HG02588 (cell line): ENCODE data around the gene GAS6.
"Not testable (repeated sequence)": the region's sequence is repeated elsewhere in the genome, so short reads cannot be mapped to it uniquely, and the experiment has no call there.

ENCODE experiments used
- ATAC-seq: cut with Tn5 transposase; IDR thresholded peaks from one replicate; pipeline ENCODE4 v1.9.1; 2021; ENCODE audit warnings: mild to moderate bottlenecking, moderate library complexity; ENCODE audit not compliant: unreplicated experiment

GAS6 gene

GRCh38 chr13:113796211-113796963 lies 67.5 kb downstream of the GAS6 start:
- ATAC-seq: no peak

GRCh38 chr13:113795362-113795761 lies 68.5 kb downstream of the GAS6 start:
- ATAC-seq: not testable (repeated sequence)

GRCh38 chr13:113794764-113795173 lies 69.1 kb downstream of the GAS6 start:
- ATAC-seq: no peak

DNA sequence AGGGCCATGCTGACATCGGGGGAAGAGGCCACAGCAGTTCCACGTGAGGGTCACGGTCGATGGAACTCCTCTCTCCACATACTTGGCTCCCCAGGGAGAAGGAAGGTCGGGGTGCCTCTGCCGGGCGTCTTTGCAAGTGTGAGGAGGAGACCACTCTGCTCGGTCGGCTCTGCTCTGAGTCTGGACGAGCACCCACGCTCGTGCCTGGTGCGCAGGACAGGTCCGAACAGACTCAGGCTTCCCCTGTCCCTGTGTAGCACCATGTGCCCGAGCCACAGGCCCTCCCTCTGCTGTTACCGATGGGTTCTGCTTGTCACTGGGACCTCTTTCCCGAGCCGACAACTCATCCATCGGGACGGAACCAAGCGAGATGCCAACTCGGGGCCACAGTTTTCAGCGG lies 69.8 kb downstream of the GAS6 start:
- no peak for ATAC-seq

GRCh38 chr13:113793718-113794085 lies 70.2 kb downstream of the GAS6 start:
- ATAC-seq: no peak

DNA sequence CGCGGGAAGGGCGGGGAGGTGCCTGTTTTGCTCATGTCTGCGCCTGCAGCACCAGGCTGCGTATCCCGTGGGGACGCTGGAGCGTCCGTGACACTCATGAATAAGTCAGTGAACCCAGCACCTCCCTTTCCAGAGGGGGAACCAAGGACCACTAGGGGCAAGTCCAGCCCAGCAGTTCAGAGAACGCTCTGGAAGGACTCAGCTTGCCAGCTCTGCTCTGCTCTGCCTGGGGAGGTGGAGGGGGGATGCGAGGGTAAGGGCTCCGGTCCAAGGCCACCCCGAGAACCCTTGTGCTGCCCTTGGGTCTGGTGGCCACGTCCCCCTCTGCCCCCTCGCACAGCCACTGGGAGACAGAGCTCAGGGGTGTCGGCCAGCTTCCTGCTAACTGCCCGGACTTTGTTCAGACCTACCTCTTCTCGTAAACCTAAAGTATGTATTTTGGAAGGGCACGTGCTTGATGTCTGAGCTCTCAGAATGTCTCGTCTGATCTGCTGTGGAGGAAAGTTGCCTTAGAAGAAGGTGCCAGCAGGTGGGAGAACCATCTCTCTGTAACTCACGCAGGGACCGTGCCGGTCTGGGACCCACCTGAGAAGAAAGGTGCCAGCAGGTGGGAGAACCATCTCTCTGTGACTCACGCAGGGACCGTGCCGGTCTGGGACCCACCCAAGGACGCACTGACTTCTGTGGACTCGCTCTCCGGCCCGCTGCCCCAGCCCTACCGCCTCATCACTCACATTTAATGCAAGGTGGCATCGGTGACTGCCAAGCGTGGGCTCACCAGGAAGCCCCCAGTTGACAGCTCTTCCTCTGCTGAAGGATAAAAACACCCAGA lies 70.8 kb downstream of the GAS6 start:
- no peak for ATAC-seq

- ATAC-seq: no peak
Measured at GRCh38 chr13:113792236-113792770, 71.6 kb downstream of the GAS6 start.

- ATAC-seq: no peak
Measured at GRCh38 chr13:113791761-113792160, 72.1 kb downstream of the GAS6 start.

DNA sequence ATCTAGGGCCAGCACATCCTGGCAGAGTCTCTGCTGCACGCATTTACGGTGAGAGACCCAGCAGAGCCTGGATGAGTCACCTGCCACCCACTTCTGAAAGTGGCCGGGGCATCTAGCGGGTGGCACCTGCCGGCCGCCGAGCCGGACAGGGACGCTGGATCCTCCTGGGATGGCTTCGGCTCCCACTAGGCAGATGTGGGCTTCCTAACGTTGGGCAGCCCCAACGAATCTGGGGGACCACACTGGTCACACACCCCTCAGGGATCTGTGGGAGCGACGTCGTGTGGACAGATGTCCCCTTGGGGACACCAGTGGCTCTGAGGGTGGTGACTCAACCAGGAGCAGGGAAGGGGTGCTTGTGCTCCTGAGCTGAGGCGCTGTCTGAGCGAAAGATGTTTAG lies 72.7 kb downstream of the GAS6 start:
- ATAC-seq: no peak

- not testable (repeated sequence) for ATAC-seq
Measured at GRCh38 chr13:113789931-113790330, 73.9 kb downstream of the GAS6 start.

DNA sequence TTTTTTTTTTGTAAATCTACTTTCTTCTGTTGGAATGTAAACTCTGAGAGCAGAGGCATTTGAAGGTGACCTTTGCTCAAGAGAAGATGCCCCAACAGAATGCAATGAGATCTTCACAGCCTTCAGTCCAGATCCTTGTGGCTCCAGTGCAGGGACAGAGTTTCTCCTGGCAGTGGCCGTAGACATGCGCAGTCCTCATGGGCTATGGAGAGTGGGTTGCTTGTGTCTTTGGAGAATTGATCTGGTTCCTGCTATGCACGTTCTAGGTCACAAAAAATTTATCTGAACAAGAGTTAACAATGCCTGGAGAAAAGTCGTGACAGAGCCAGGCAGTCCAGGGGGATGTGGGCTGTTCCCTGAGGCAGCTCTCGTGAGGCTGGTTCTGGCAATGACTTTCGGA lies 74.7 kb downstream of the GAS6 start:
- ATAC-seq: no peak

DNA sequence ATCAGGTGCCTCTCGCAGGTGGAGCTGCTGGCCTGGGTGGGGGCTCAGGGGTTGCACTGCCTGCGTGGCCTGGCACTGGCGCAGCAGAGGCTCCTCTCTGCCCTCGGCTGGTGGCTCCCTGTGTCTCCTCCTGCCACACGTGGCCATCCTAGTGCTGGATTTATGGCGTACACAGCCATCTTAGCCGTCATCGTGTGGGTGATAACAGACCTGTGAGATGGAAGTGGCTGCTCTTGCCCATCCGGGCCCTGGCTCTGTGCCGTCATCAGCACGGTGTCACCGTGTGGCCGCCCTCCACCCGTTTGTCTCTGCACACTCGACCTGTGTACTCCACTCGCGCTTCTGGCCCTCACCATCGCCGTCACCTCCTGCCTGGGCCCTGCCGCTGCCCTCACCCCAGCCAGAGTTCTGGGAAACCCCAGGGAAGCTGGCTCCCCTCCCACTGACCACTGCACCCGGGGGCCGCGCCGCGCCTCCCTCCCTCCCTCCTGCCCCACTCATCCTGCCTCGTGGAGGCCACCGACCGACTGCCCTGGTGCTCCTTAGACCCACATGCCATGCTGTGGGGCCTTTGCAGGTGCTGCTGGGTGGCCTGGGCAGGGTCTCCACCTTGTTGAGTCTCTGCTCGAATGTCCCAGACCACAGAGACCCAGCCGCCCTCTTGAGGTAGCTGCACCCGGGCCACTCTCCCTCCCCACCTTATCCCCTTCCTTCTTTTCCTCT lies 75.3 kb downstream of the GAS6 start:
- ATAC-seq: no peak

DNA sequence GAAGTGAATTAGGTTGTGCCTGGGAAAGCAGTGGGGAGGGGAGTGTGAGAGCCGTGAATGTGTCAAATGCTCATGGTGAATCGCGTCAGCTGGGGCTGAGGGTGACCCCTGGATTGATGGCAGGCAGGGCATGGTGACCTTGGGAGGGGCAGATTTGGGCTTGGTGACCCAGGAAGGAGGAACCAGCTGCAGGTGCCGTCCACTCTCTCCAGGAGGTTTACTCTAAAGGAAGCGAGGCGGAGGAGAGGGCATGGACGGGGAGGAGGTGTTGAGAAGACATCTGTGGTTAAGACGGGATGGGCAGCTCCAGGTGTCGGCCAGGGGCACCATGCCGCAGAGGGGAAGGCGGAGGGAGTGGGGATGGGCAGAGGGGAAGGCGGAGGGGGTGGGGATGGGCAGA lies 76.2 kb downstream of the GAS6 start:
- ATAC-seq: no peak

DNA sequence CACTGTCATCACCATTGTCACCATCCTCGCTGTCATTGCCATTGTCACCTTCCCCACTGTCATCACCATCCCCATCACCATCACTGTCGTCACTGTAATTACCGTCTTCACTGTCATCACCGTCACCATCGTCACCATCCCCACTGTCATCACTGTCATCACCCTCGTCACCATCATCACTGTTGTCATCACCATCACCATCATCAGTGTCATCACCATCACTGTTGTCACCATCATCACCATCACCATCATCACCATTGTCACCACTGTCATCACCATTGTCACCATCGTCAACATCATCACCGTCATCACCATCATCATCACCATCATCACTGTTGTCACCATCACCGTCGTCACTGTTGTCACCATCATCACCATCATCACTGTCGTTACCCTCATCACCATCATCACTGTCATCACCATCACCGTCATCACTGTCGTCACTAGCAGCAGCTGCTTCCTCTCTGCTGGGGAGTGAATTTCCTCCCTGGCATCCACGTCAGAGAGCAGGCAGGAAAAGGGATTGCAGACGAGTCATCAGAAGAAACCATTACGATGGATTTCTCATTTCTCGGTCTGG lies 77.5 kb downstream of the GAS6 start:
- ATAC-seq: no peak

- ATAC-seq: no peak
Measured at GRCh38 chr13:113785051-113786010, 78.5 kb downstream of the GAS6 start.

GRCh38 chr13:113784645-113785024 lies 79.2 kb downstream of the GAS6 start:
- no peak for ATAC-seq

GRCh38 chr13:113783966-113784644 lies 79.8 kb downstream of the GAS6 start:
- no peak for ATAC-seq

GRCh38 chr13:113783200-113783881 lies 80.5 kb downstream of the GAS6 start:
- no peak for ATAC-seq

- no peak for ATAC-seq
Measured at GRCh38 chr13:113782472-113782871, 81.4 kb downstream of the GAS6 start.
